ENCODE data around the gene ESCO1.
A peak's percentile ranks its signal among the peaks of the same experiment; 100 is the strongest.
"Not testable (repeated sequence)": the region's sequence is repeated elsewhere in the genome, so short reads cannot be mapped to it uniquely, and the experiment has no call there.

The ESCO1 gene, protein sequence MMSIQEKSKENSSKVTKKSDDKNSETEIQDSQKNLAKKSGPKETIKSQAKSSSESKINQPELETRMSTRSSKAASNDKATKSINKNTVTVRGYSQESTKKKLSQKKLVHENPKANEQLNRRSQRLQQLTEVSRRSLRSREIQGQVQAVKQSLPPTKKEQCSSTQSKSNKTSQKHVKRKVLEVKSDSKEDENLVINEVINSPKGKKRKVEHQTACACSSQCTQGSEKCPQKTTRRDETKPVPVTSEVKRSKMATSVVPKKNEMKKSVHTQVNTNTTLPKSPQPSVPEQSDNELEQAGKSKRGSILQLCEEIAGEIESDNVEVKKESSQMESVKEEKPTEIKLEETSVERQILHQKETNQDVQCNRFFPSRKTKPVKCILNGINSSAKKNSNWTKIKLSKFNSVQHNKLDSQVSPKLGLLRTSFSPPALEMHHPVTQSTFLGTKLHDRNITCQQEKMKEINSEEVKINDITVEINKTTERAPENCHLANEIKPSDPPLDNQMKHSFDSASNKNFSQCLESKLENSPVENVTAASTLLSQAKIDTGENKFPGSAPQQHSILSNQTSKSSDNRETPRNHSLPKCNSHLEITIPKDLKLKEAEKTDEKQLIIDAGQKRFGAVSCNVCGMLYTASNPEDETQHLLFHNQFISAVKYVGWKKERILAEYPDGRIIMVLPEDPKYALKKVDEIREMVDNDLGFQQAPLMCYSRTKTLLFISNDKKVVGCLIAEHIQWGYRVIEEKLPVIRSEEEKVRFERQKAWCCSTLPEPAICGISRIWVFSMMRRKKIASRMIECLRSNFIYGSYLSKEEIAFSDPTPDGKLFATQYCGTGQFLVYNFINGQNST
- 21.2 to 102 (median 58.3) reads per million in 18 experiments for total RNA-seq

DNA sequence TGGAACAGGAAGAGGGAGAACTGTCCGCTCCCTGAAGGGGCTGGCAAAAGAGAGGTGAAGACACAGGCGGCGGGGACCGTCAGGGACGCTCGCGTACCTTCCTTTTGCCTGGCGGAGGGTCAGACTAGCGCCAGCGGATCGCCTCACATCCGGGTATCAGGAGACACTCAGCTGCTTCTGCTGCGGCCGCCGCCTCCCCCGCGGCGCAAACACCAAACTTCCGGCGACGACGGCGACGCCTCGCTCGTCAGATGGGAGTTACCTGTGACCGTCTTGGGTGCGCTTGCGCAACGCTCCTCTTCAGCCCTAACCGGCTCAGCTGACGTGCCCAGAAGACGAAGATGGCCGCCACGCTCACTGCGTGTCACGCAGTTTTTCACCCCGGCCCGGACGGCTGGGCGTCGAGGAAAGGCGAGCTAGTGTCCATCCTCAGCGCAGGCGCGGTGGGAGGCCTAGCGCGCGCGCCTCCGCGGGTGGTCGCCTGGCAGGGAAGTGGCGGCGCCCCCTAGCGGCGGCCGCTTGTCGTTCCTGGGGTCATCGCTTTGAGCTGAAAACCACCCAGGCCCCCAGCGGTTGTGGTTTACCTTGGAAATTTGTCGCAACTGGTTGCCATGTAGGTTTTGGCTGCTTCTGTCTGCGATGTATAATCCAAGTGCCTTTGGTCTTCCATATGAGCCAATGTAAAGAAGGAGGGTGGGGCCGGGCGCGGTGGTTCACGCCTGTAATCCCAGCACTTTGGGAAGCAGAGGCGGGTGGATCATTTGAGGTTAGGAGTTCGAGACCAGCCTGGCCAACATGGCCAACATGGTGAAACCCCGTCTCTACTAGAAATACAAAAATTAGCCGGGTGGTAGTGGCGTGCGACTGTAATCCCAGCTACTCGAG is at the start of gene ESCO1:
Gene ESCO1, minus strand, starts transcription at position 179 of the 885 bp plus-strand sequence. CDS start 25,861 bp downstream, outside the sequence.
- DNase-seq, result peak; percentile 97 to 99

DNA sequence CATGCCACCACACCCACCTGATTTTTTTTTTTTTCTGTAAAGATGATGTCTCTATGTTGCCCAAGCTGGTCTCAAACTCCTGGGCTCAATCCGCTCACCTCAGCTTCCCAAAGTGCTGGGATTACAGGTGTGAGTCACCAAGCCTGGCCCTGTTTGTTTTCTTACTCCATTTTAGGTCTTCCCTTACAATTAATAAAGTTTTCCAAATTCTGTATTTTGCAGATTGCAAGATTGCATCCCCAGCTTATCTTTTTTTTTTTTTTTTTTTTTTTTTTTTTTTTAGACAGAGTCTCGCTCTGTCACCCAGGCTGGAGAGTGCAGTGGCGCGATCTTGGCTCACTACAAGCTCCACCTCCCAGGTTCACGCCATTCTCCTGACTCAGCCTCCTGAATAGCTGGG is 39.9 kb upstream of the ESCO1 start:
- not testable (repeated sequence) for DNase-seq

DNA sequence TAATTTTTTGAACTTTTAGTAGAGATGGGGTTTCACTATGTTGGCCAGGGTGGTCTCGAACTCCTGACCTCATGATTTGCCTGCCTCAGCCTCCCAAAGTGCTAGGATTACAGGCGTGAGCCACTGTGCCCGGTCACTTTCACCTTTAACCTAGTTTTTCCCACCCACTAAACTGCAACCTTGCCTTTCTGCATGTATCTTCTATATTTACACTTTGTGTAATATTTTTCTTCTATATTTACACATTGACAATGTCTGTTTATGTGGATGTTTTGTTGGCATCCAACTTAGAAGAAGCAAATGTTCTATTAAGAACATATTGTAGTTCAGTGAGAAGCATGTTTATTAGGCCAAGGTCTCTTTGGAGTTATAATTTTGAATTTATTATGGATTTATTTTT is 38.3 kb upstream of the ESCO1 start:
- no peak for DNase-seq

DNA sequence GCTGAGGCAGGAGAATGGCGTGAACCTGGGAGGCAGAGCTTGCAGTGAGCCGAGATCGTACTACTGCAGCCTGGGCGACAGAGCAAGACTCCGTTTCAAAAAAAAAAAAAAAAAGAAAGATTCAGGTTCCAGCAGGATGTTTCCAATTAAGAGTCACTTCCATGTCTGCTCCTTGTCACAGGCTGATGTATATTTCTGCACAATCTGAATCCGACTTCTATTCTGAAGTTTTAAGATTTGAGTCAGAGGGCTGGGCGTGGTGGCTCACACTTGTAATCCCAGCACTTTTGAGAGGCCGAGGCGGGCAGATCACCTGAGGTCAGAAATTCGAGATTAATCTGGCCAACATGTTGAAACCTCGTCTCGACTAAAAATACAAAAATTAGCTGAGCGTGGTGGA is 36.3 kb upstream of the ESCO1 start:
- DNase-seq, result no peak

DNA sequence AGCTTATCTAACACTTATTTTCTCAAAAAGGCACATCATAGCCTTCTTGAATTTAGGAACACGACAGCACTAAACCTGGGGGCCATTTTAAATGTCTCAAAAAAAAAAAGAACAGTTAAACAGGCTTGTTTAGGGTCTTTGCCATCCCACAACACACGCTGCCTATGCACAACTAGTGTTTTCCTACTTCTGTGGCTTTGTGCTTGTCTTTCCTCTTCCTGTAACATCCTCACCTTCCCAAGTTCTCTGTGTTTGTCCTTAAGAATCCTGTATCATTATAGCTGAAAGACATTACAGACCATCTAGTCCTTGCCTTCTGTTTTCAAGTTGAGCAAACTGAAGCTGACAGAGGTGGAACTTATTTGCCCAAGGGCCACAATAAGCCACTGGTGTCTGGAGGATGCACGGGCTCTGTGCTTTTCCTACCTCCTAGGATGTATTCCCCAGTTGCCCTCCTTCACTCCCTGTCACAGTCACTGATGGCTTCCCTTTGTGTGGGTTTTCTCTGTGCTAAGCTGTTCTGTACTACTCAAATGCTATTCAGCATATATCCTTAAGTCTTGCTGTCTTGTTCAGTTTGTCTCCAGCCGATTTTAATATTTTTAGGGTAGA is 34.2 kb upstream of the ESCO1 start:
- no peak for DNase-seq

DNA sequence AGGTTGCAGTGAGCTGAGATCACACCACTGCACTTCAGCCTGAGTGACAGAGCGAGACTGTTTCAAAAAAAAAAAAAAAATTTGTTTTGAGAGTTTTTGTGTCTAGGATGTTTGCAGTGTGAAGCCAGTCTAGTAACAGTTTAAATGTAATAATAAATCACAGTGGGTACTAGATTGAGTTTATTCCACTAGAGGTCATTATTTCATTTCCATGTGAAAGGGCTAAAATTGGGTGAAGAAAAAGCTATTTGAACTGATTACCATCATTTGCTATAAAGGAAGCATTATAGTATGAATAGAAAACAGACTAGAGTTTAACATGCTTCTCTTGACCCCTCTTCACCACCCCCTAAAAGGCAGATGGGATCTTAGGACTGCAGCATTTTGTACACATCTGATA is 31.9 kb upstream of the ESCO1 start:
- DNase-seq, result no peak

DNA sequence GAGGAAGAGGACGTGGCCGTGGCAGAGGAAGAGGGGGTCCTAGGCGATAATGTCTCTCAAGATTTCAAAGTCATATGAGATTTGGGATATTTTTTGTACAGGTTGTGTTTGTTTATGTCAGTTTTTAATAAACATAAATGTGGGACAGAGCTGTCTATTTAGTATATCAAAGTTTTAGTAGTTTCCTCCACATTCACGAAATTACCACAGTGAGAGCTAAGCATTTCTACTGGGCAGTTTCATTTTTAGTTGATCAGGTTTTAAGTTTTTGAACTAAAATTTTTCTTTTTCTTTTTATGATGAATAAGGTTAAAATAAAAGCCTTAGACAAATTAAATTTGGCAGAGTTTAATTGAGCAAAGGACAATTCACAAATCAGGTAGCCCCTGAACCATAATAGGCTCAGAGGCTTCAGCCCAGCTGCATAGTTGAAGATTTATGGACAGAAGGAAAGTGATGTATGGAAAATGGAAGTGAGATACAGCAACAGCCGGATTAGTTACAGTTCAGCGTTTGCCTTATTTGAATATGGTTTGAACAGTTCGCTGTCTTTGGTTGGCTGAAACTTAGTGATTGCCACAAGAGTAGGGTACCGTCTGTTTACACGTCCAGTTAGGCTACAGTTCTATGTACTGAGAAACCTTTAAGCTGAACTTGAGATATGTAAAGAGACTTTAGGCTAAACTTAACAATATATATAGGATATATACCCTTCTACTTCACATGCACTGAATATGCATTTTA is 28.8 kb upstream of the ESCO1 start:
- DNase-seq, result no peak

DNA sequence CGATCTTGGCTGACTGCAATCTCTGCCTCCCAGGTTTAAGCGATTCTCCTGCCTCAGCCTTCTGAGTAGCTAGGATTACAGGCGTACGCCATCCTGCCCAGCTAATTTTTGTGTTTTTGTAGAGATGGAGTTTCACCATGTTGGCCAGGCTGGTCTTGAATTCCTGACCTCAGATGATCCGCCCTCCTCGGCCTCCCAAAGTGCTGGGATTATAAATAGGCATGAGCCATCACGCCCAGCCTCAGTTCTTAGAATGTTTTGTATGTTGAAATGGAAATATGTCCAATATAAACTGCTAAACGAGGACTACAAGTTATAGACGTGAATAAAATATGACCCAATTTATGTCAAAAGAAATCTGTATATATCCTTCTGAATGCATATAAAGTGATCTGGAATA is 21.1 kb upstream of the ESCO1 start:
- not testable (repeated sequence) for DNase-seq

DNA sequence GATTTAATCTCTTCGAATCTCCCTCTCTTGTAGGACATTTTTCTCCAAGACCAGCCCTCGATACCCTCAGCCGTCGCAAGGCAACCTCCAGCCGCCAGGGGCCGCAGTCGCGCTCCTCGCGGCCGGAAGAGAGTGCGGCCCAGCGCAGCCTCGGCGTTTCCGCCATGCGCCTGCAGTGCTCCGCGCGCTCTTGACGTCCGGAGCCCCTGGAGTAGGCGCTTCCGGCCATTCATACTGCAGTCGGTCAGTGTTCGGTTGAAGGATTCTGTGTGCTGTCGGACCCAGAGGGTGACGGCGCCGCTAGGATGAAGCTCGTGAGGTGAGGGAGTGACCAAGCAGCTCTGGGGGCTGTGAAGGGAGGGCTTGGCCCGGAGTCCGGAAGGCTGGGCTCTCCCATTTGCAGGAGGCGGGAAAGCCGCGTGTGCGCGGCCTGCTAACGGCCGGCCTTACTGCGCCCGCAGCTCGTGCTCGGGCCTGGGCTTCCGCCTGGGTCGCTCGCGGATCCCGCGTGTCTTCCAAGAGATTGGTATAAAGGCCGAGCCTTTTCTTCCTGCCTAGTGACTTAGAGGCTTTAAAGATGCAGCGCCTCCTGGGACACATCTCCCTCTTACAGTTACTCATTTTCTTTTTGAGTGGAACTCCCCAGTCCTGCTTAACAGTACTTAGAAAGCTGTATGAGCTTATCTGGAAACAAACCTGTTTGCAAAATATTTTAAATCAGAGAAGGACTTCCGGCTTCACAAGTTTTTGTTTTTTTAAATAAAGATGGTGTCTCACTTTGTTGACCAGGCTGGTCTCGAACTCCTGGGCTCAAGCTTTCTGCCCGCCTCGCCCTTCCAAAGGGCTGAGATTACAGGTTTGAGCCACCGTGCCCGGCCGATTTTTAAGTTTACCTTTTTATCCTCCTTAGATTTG is 11.9 kb upstream of the ESCO1 start, which contains the start of gene SNRPD1:
Gene SNRPD1, plus strand, starts transcription at position 190 of the 915 bp plus-strand sequence. Its CDS starts 116 bp downstream, at position 306.
- peak; percentile 95 for DNase-seq

DNA sequence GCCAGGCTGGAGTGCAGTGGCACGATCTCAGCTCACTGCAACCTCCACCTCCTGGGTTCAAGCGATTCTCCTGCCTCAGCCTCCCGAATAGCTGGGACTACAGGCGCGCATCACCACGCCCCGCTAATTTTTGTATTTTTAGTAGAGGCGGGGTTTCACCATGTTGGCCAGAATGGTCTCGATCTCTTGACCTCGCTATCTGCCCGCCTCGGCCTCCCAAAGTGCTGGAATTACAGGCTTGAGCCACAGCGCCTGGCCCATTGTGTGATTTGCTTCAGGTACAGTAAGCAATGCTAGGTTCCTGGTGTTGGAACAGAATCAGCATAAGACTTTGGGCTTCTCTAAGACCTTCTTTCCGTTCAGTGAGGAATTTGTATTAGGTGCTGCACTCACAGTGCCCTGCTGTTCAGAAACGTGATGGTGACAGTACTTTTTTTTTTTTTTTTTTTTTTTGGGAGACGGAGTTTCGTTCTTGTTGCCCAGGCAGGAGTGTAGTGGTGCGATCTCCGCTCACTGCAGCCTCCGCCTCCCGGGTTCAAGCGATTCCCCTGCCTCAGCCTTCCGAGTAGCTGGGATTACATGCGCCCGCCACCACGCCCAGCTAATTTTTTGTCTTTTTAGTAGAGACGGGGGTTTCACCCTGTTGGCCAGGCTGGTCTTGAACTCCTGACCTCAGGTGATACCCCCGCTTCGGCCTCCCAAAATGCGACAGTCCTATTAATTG is 11.1 kb upstream of the ESCO1 start:
- not testable (repeated sequence) for DNase-seq

DNA sequence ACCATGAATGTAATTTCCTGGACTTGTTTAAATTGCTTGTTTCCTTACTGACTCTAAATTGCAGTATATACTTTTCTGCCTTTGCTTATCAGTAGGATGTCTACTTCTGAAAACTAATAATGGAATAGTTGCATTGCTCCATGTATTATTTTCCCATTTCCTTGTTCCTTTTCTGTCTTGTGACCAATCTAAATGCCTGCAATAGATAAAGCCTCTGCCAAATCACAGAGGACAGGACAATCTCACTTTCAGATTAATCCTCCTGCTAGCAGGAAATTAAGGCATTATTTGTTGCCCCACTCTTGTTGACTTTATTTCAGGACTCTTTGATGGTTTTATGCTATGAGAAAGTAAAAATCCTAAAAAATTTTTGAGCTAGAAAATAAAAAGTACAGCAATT is 4.7 kb upstream of the ESCO1 start:
- no peak for DNase-seq

DNA sequence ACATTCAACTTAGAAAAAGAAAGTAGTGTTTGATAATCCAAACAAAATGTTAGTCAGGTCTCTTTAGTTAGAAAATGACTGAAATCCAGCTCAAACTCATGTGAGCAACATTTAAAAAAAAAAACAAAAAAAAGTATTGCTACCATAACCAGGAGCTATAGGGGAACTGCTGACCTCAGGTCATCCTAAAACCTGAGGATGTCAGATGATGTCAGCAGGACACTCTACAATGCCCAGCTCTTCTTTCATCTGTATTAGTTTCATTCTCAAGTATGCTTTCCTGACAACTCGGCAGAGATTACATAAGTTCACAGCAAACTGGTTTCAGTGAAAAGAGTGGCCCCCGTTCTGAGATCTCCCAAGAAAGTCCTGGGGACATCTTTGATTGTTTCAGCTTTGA is 4.2 kb upstream of the ESCO1 start:
- DNase-seq, result peak; percentile 25 to 52

DNA sequence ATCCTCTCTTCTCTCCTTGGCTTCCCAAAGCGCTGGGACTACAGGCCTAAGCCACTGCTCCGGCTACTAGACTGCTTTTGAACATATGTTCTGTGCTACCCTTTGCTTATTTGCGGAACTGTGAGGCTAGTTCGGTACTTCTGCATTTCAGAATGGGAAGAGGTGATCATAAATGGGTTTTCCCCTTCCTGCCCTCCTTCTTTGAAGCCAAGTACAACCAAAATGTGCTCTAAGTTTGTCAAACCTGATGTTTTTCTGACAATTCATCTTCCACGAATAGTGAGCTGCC is 1.7 kb upstream of the ESCO1 start:
- peak; percentile 79 to 83 for DNase-seq

DNA sequence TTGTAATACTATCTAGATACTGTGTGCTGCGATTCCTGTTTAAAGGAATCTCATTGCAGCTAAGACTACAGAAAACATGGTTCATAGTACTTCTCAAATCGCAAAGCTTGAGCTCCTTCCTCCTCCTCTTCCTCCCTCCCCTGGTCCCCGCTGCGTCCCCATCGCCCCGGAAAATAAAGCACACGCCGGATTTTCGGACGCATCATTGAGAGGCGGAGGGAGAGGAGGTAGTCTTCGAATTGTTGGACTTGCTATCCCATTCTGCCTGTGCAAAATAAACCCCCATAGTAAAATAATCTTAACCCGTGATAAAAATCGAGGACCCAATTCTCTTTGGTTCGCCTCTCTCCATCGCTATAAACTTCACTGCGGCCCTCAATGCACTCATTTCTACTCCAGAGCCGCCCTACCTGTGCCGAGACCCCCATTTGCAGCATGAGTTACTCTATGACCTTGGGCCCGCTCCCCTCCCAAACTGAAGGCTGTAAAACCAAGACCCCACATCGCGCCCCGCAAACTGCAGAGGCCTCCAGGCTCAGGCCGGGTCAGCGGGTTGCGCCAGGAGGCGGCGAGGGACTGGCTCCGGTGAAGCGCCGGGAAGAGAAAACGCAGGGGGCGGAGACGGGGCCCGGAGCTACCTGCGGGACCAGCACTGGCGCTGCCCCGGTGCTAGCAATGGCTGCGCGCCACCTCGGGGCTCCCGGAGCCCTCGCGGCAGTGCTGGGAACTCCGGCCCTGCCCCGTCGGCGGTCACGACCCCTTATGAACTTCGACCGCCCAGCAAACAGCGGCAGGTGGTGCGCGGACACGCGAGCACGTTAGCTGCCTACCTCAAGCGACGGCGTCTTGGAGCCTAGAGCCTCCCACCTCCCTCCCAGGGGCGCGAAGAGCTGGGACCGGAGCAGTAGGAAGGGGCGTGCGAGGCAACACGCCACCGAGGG is 649 bp downstream of the ESCO1 start:
- DNase-seq, result peak in 1 of 2 donors; percentile 11

DNA sequence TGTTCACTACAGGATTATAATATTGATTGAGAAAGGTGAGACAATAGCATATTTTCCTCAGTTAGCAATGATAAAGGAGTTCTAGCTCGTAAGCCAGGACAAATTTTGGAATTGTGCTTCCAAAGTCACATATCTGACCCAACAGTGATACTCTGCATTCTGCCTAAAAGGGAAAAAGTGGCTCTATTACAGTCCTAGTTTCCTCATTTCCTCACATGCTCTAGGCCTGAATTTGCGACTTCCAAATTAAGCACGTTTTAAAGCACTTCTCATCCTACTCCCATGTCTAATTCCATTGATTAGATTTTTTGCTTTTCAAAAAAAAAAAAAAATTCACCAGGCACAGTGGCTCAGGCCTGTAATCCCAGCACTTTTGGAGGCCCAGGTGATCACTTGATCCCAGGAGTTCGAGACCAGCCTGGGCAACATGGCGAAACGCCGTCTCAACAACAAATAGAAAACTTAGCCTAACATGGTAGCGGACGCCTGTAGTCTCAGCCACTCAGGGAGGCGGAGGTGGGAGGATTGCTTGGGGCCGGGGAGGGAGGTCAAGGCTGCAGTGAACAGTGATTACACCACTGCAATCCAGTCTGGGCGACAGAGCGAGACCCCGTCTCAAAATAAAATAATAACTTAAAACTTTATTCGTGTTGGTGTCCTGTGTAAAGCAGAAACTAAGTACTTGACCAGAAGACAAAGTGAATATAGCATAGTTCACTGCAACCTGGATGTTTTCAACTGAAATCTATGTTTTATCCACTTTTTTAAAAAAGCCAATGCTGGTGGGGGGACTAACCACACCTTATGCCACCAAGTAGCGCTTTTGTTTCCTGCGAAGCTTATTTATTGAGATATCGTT is 1.5 kb downstream of the ESCO1 start:
- peak in 1 of 2 donors; percentile 14 for DNase-seq

DNA sequence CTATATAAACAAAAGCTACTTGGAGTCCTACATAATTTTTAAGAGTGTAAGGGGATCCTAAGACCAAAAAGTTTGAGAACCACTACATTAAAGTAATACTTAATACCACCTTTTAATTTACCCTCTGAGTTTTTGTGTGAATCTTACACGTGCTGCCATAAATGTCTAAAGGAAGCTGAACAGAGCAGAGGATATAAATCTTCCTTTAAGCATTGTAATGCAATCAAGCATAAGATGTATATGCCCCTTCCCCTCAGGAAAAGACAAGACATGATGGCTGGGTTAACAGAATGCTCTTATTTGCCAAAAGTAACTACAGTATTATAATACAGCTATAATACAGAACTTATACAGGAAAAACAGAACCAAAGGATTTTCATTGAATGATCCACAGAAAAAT is 2.9 kb downstream of the ESCO1 start:
- no peak for DNase-seq

DNA sequence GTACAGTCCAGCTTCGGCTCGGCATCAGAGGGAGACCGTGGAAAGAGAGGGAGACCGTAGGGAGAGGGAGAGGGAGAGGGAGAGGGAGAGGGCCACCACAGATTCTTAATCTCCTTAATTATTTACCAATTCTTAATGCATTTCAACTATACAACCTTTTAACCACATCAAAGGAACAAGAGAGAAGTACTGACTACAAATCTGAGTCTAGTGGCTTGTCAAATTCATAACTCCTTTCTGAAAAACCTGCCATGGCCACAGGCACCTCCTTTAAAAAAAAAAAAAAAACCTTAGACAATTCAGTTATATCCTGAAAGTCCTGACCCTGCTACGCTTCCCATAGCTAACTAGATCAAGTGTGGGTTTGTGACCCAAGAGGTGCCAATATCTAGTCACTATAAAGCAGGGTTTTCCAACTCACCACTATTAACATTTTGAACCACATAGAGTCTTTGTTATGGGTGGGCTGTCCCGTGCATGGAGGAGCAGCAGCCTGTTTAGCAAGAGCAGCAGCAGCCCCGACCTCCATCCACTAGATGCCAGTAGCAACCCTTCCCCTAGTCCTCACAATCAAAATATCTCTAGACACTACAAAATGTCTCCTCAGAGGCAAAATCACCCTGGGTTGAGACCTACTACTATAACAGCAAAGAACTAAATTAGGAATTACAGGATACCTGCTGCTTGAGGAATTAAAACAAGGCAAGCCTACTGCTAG is 6.8 kb downstream of the ESCO1 start:
- DNase-seq, result no peak
